GM10847 (cell line): ENCODE results near the gene DCST2.
A peak's percentile ranks its signal among the peaks of the same experiment; 100 is the strongest.

ENCODE experiments used
- POLR2A ChIP-seq: IDR thresholded peaks from 2 replicates; pipeline ENCODE4 v1.6.1; 2011; ENCODE audit not compliant: insufficient read length; ENCODE audit errors: extremely low read depth

DCST2 gene

DNA sequence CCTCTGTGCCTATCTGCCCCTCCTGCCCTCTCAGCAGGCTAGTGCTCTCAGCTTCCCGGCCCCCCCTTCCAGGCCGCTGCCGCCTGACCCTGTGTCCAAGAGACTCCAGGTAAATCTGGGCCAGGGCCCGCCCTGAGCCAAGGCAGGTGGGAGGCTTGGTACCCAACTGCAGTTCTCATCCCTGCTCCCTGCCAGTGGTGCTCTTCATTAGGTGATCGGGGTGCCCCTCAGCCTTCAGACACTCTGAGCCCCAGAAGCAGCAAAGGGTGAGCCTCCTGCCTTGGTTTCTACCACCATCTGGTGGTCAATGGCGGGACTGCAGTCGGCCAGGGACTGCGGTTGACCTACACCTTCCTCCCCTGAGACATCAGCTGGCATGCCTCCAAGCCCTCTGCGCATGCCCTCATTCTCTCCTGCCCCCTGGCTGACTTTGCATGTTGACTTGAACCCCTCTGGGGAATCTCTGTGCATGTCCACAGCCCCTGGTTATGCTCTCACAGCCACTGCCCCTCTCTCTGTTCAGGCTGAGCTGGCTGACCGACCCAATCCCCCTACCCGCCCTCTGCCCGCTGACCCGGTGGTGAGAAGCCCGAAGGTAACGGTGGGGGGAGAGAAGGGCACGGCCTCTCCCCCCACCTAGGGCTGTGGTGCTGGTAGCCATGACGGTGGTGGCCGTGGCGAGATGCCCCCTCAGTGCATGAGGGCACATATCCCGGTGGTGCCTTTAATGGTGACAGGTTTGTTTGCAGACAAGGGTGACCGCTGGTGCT, 28.0 kb upstream of the DCST2 start:
- no peak for TF ChIP-seq POLR2A

- no peak for TF ChIP-seq POLR2A
Observed at GRCh38 chr1:155060736-155061135, 27.2 kb upstream of the DCST2 start.

DNA sequence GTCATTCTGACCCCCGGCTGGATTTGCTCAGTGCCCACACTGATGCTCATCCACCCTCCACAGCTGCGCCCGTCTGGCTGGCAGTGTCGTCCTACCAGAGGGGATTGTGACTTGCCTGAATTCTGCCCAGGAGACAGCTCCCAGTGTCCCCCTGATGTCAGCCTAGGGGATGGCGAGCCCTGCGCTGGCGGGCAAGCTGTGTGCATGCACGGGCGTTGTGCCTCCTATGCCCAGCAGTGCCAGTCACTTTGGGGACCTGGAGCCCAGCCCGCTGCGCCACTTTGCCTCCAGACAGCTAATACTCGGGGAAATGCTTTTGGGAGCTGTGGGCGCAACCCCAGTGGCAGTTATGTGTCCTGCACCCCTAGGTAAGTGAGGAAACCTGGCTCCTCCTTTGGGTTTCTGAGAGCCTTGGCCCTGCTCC, 24.2 kb upstream of the DCST2 start:
- no peak for TF ChIP-seq POLR2A

- no peak for TF ChIP-seq POLR2A
Observed at GRCh38 chr1:155057104-155057503, 23.5 kb upstream of the DCST2 start.

DNA sequence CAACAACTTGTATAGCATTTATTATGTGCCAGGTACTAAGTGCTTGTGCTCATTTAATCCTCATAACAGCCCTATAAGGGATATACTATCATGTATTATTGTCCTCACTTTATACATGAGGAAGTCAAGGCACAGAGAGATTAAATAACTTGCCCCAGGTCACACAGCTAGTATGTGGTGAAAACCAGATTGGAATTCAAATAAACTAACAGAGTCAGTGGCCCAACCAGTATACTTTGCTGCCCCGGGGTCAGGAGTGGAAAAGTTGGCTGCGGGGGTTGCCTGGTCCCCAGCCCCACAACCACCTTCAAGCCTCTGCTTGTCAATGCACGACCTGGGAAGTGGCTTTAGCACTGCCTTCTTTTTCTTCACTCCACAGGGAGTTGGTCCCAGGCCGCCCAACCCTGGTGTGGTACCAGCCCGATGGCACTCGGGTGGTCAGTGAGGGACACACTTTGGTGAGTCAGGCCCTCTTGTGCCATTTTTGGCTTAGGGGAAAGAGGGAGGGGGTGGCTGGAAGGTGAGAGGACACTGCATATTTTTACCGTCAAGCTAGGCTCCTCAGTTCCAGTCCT, 20.0 kb upstream of the DCST2 start:
- no peak for TF ChIP-seq POLR2A

DNA sequence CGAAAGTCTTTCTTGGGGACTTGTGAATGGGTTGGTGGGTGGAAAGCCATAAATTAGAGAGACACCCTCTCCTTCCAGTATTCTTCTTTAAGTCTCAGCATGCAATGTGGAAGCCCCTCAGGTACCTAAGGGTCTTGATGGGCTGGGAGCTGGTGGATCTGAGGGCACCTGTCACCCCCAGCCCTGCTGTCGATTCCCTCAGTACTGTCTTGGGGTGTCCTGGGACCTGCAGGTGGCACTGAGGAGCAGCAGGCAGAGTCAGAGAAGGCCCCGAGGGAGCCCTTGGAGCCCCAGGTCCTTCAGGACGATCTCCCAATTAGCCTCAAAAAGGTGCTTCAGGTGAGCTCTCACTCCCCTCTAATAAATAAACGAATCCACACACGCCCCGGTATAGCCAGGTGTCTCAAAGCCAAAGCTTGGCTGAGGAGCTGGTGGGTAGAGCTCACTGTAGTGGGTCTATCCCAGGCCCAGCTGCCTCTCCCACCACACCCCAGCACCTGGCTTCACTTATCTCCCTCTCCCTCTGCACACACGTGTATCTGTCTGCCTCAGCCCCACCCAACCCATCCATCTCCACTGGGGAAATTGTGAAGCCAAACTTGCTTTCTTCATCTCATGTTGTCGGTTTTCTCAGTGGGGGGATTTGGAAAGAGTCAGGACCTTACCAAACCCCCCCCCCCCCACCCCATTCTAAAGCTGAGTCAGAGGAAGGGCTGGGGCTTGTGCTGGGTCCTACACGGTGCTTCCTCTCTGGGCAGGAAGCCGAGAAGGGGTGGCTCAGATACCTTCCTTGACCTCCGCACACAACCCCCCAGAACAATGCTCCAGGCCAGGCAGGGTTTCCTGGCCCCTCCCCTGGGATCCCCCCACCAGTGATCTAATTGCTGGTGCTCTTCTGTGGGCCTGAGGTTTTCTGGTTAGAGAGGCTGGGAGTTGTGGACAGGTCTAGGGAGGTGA, 19.1 kb upstream of the DCST2 start:
- TF ChIP-seq POLR2A = no peak

GRCh38 chr1:155051777-155052398, 18.3 kb upstream of the DCST2 start:
- no peak for TF ChIP-seq POLR2A

- peak; percentile 57 for TF ChIP-seq POLR2A
Observed at GRCh38 chr1:155051342-155051776, 17.8 kb upstream of the DCST2 start.

- TF ChIP-seq POLR2A = no peak
Observed at GRCh38 chr1:155050560-155051341, 17.2 kb upstream of the DCST2 start, which contains the start of gene ADAM15. Gene ADAM15, plus strand, starts transcription at chr1:155051316. Its CDS starts 71 bp downstream, at chr1:155051387.

GRCh38 chr1:155049651-155050559, 16.3 kb upstream of the DCST2 start:
- TF ChIP-seq POLR2A = no peak

- TF ChIP-seq POLR2A = no peak
Observed at GRCh38 chr1:155048449-155049334, 15.1 kb upstream of the DCST2 start.
